Endothelial cell of umbilical vein (primary cell): ENCODE results near the gene ALDH1A2. TPM values are rescaled to one million over a fixed set of nuclear protein-coding genes. Genes with fewer than 3 reads are reported as not detected.

ENCODE experiments used
- BruUV-seq: library from RNA; stranded (reverse); fragments of 400-500 nt; replicated peaks from 2 replicates; lab custom pipeline; 2021; lab: Mats Ljungman, UMichigan
- CTCF ChIA-PET: fragments of 300-600, 350-600 bp; sonication (Branson Sonifier 250); formaldehyde crosslinking; loops from one replicate; lab custom pipeline; 2021; ENCODE audit warnings: antibody characterized with exemption, inconsistent platforms; lab: Charles Lee
- POLR2A ChIA-PET: fragments of 300-600, 350-600 bp; sonication (Branson Sonifier 250); formaldehyde crosslinking; loops from one replicate; lab custom pipeline; 2021; ENCODE audit warnings: antibody characterized with exemption, inconsistent platforms; lab: Charles Lee
- DNase-seq: peaks from one replicate; pipeline ENCODE4 v3.0.0-alpha.2; 2011; ENCODE audit warnings: low read depth, low spot score
- FAIRE-seq: peaks from 2 replicates; lab custom pipeline; 2011; peaks lifted over from hg19 to GRCh38; lab: Jason Lieb, UNC
- H2AFZ ChIP-seq: 2 replicates; pipeline ENCODE4 v1.6.0; 2012; ENCODE audit warnings: low read depth, low read length, control low read depth, inconsistent platforms
- H3K27ac ChIP-seq: 2 replicates; pipeline ENCODE4 v1.5.1; 2011; ENCODE audit warnings: low read depth, mild to moderate bottlenecking, control low read depth, low read length, moderate library complexity; ENCODE audit not compliant: insufficient read depth
- H3K27me3 ChIP-seq, 2 experiments: 2 replicates each; pipeline versions ENCODE4 v1.6.0 to v1.6.1; 2011; ENCODE audit warnings: low read length in 2 of 2, mixed read lengths in 1 of 2; ENCODE audit not compliant: control insufficient read depth in 2 of 2, insufficient read depth in 2 of 2
- H3K36me3 ChIP-seq, 2 experiments: 2 replicates in 1 of 2; 3 replicates in 1 of 2; pipeline ENCODE4 v1.5.1; 2011; ENCODE audit warnings: low read length in 2 of 2, mild to moderate bottlenecking in 1 of 2, moderate library complexity in 1 of 2; ENCODE audit not compliant: control insufficient read depth in 2 of 2, insufficient read depth in 2 of 2; ENCODE audit errors: extremely low read depth in 1 of 2
- H3K4me1 ChIP-seq: 3 replicates; pipeline ENCODE4 v1.5.1; 2011; ENCODE audit warnings: mild to moderate bottlenecking, low read length; ENCODE audit not compliant: control insufficient read depth, insufficient read depth; ENCODE audit errors: extremely low read depth
- H3K4me2 ChIP-seq: 2 replicates; pipeline ENCODE4 v1.6.1; 2011; ENCODE audit warnings: low read length, control low read depth, mixed read lengths; ENCODE audit not compliant: insufficient read depth
- H3K4me3 ChIP-seq, 3 experiments: fragments of 200-600 bp in 1 of 3; sonication (generic), shearing (Covaris generic) in 1 of 3; replicated peaks in 1 of 3; 2 replicates each; pipeline ENCODE4 v1.5.1; 2011 to 2016; ENCODE audit warnings: control low read depth in 3 of 3, low read length in 3 of 3, mild to moderate bottlenecking in 2 of 3, inconsistent platforms in 1 of 3, low read depth in 1 of 3, moderate library complexity in 1 of 3; ENCODE audit not compliant: insufficient read depth in 1 of 3
- H3K79me2 ChIP-seq: 2 replicates; pipeline ENCODE4 v1.6.0; 2012; ENCODE audit warnings: low read length, inconsistent platforms; ENCODE audit not compliant: control insufficient read depth, insufficient read depth
- H3K9ac ChIP-seq: replicated peaks from 2 replicates; pipeline ENCODE3; 2011; ENCODE audit warnings: low read length, control low read depth; ENCODE audit not compliant: insufficient read depth; ENCODE audit errors: extremely low read depth
- H3K9me1 ChIP-seq: replicated peaks from 3 replicates; pipeline ENCODE4 v1.6.0; 2011; ENCODE audit warnings: mild to moderate bottlenecking, low read length; ENCODE audit not compliant: control insufficient read depth, insufficient read depth; ENCODE audit errors: extremely low read depth
- H3K9me3 ChIP-seq: replicated peaks from 2 replicates; pipeline ENCODE4 v1.5.1; 2012; ENCODE audit warnings: low read length, inconsistent platforms; ENCODE audit not compliant: control insufficient read depth, insufficient read depth
- H4K20me1 ChIP-seq: replicated peaks from 2 replicates; pipeline ENCODE3; 2011; ENCODE audit warnings: mild to moderate bottlenecking, low read length; ENCODE audit not compliant: control insufficient read depth, insufficient read depth; ENCODE audit errors: extremely low read depth
- MAX ChIP-seq: IDR thresholded peaks from 2 replicates; pipeline ENCODE4 v1.6.1; 2011; ENCODE audit not compliant: insufficient read depth, insufficient read length
- MYC ChIP-seq: IDR thresholded peaks from one replicate; pipeline ENCODE4 v1.6.1; 2011; ENCODE audit warnings: mild to moderate bottlenecking, low read depth, low read length
- dilution Hi-C: fragments of 300-500 bp; cut with MboI; formaldehyde crosslinking; loops from one replicate; pipeline ENCODE4 v1.15.0; 2019; ENCODE audit warnings: low sequenced_read_pairs; ENCODE audit not compliant: extremely low pct_ligation_motif_present
- intact Hi-C: fragments of 100-400 bp; cut with micrococcal nuclease; formaldehyde crosslinking; loops from one replicate; pipeline ENCODE4 v1.10.0; 2022
- polyA plus RNA-seq, 4 experiments: library from polyadenylated mRNA; depleted of rRNA in 3 of 4; stranded (reverse) in 3 of 4; unstranded in 1 of 4; fragments of >200 nt; gene quantifications; 2 replicates each; pipeline versions ENCODE4 v1.2.1 to v1.2.3, GENCODE V29; 2011 to 2012; ENCODE audit warnings: missing spikeins in 1 of 4
- total RNA-seq: library from RNA; stranded (reverse); gene quantifications from 2 replicates; pipeline ENCODE4 v1.2.3, GENCODE V29; 2021
- TF ChIP-seq, protein P1 (sequence below), 2 donors: IDR thresholded peaks; 1 replicate in 1 of 2; 2 replicates in 1 of 2; pipeline ENCODE4 v1.5.1; 2011; ENCODE audit warnings: low read length in 2 of 2, mild to moderate bottlenecking in 2 of 2, moderate library complexity in 2 of 2, control low read depth in 1 of 2, inconsistent platforms in 1 of 2, low read depth in 1 of 2; ENCODE audit not compliant: insufficient read depth in 1 of 2; ENCODE audit errors: extremely low read depth in 1 of 2

The ALDH1A2 gene
- total and polyA plus RNA-seq, 2 donors (not counting 3 experiments of a cell fraction or from before 2014, with no cell fraction given), result 16.3 to 34.9 TPM

GRCh38 chr15:58044551-58044950, 21.0 kb downstream of the ALDH1A2 start:
- dilution Hi-C loops, result no loop called here
- ChIA-PET CTCF (interaction anchor here (1.1 to 1.6 kb wide), 2 partner anchors 19 to 22 kb away, joined by 4 read pairs; no protein-coding TSS in a partner anchor), POLR2A (no interaction called here)
- Histone ChIP-seq H3K9ac (no peak overlapping the region), H4K20me1 (no peaks in the 10 kb centered on the region), H3K4me2 (no peak overlapping the region), H3K9me3 (no peaks in the 10 kb centered on the region), H3K36me3 (no peaks in the 10 kb centered on the region), H2AFZ (no peak overlapping the region), H3K4me3 (no peak overlapping the region), H3K79me2 (no peaks in the 10 kb centered on the region), H3K27me3 (no peaks in the 10 kb centered on the region), H3K4me1 (peaks cover 14% of the 10 kb centered on the region), H3K27ac (no peak overlapping the region), H3K9me1 (no peaks in the 10 kb centered on the region)
- FAIRE-seq (no peak), DNase-seq (no peak)
- intact Hi-C loops, result no loop called here
- TF ChIP-seq MAX, result no peak
- BruUV-seq, result no TSS peak

GRCh38 chr15:58043192-58043903, 22.2 kb downstream of the ALDH1A2 start:
- TF ChIP-seq, protein P1, sequence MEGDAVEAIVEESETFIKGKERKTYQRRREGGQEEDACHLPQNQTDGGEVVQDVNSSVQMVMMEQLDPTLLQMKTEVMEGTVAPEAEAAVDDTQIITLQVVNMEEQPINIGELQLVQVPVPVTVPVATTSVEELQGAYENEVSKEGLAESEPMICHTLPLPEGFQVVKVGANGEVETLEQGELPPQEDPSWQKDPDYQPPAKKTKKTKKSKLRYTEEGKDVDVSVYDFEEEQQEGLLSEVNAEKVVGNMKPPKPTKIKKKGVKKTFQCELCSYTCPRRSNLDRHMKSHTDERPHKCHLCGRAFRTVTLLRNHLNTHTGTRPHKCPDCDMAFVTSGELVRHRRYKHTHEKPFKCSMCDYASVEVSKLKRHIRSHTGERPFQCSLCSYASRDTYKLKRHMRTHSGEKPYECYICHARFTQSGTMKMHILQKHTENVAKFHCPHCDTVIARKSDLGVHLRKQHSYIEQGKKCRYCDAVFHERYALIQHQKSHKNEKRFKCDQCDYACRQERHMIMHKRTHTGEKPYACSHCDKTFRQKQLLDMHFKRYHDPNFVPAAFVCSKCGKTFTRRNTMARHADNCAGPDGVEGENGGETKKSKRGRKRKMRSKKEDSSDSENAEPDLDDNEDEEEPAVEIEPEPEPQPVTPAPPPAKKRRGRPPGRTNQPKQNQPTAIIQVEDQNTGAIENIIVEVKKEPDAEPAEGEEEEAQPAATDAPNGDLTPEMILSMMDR (IDR thresholded peaks at IDR 0.05; ENCODE audit: extremely low read depth in 1 of 2, insufficient read depth in 1 of 2, low read depth in 1 of 2, low read length in 2 of 2), result peak; percentile 52 to 55
- TF ChIP-seq MYC, result no peak
- Histone ChIP-seq H3K27me3 (no peaks in the 10 kb centered on the region), H3K79me2 (no peaks in the 10 kb centered on the region), H2AFZ (no peak overlapping the region), H4K20me1 (peaks cover 2% of the 10 kb centered on the region), H3K4me2 (no peak overlapping the region), H3K4me3 (no peak overlapping the region), H3K9ac (no peak overlapping the region), H3K36me3 (no peaks in the 10 kb centered on the region), H3K4me1 (peaks cover 26% of the 10 kb centered on the region), H3K27ac (no peak overlapping the region), H3K9me1 (no peaks in the 10 kb centered on the region), H3K9me3 (no peaks in the 10 kb centered on the region)
- intact Hi-C loops, result loop anchor here (1.0 to 2.0 kb wide), 2 partner anchors 23 to 139 kb away; no protein-coding TSS in a partner anchor
- BruUV-seq, result no TSS peak
- FAIRE-seq (peak; percentile 43), DNase-seq (peak; percentile 65)
- dilution Hi-C loops, result no loop called here
- POLR2A ChIA-PET, result no interaction called here
- CTCF ChIA-PET, result interaction anchor here (1.1 to 3.1 kb wide), 4 partner anchors 20 to 293 kb away, joined by 4 to 10 read pairs (median 5); partner anchors contain the start of gene ALDH1A2
